Neural cell (in vitro differentiated cells): ENCODE measurements around the gene BBS1. TPM values are rescaled to one million over a fixed set of nuclear protein-coding genes. Genes with fewer than 3 reads are reported as not detected.

Experiments
- H2AFZ ChIP-seq: fragments of 200-600, 300-800 bp; sonication (generic), shearing (Covaris generic); 2 replicates; pipeline ENCODE4 v1.6.0; 2014; ENCODE audit warnings: low read depth, mild to moderate bottlenecking, antibody characterized with exemption, low read length, moderate library complexity
- H3F3A ChIP-seq: fragments of 200-600 bp; shearing (Covaris generic); 2 replicates; pipeline ENCODE4 v1.6.1; 2016; ENCODE audit warnings: mild to moderate bottlenecking, moderate library complexity, mixed read lengths, antibody characterized with exemption, low read length; ENCODE audit not compliant: insufficient read depth, poor library complexity, severe bottlenecking
- H3K27ac ChIP-seq: fragments of 200-600, 300-800 bp; sonication (generic), shearing (Covaris generic); 2 replicates; pipeline ENCODE4 v1.5.1; 2014; ENCODE audit warnings: mild to moderate bottlenecking, low read length, moderate library complexity
- H3K27me3 ChIP-seq: fragments of 300-800, 200-600 bp; sonication (generic), shearing (Covaris generic); 2 replicates; pipeline ENCODE4 v1.6.0; 2014; ENCODE audit warnings: mild to moderate bottlenecking, low read depth, low read length, moderate library complexity; ENCODE audit not compliant: insufficient read depth
- H3K36me3 ChIP-seq: fragments of 300-800, 200-600 bp; sonication (generic), shearing (Covaris generic); 2 replicates; pipeline ENCODE4 v1.5.1; 2014; ENCODE audit warnings: mild to moderate bottlenecking, antibody characterized with exemption, low read length, moderate library complexity; ENCODE audit not compliant: insufficient read depth
- H3K4me2 ChIP-seq: fragments of 300-800, 200-600 bp; sonication (generic), shearing (Covaris generic); 2 replicates; pipeline ENCODE4 v1.6.0; 2014; ENCODE audit warnings: mild to moderate bottlenecking, low read length
- H3K4me3 ChIP-seq: fragments of 300-800, 200-600 bp; sonication (generic), shearing (Covaris generic); 2 replicates; pipeline ENCODE4 v1.5.1; 2014; ENCODE audit warnings: mild to moderate bottlenecking, low read length, moderate library complexity
- H3K79me2 ChIP-seq: fragments of 200-600 bp; shearing (Covaris generic); replicated peaks from 2 replicates; pipeline ENCODE4 v1.6.0; 2014; ENCODE audit warnings: mild to moderate bottlenecking, low read length, moderate library complexity; ENCODE audit not compliant: insufficient read depth
- H3K9ac ChIP-seq: fragments of 300-800, 200-600 bp; sonication (generic), shearing (Covaris generic); 2 replicates; pipeline ENCODE4 v1.6.1; 2016; ENCODE audit warnings: mild to moderate bottlenecking, low read length, mixed read lengths
- H3K9me2 ChIP-seq: fragments of 200-600 bp; shearing (Covaris generic); 2 replicates; pipeline ENCODE4 v1.6.1; 2016; ENCODE audit warnings: mild to moderate bottlenecking, low read length, mixed read lengths; ENCODE audit not compliant: insufficient read depth
- H3K9me3 ChIP-seq: fragments of 200-600, 300-800 bp; sonication (generic), shearing (Covaris generic); 2 replicates; pipeline ENCODE4 v1.6.1; 2016; ENCODE audit warnings: mild to moderate bottlenecking, mixed run types, low read length, moderate library complexity, mixed read lengths
- H4K20me1 ChIP-seq: fragments of 200-600 bp; shearing (Covaris generic); 2 replicates; pipeline ENCODE4 v1.6.1; 2016; ENCODE audit warnings: mild to moderate bottlenecking, mixed run types; ENCODE audit not compliant: insufficient read depth
- EP300 ChIP-seq: fragments of 450-650 bp; conservative IDR thresholded peaks from 2 replicates; pipeline ENCODE4 v1.6.1; 2014; ENCODE audit warnings: antibody characterized with exemption, mild to moderate bottlenecking, moderate library complexity; ENCODE audit not compliant: poor library complexity, severe bottlenecking
- EZH2 ChIP-seq: fragments of 200-600, 300-800 bp; shearing (Covaris generic), sonication (generic); IDR thresholded peaks from 2 replicates; pipeline ENCODE4 v1.6.1; 2014; ENCODE audit warnings: antibody characterized with exemption, low read length, borderline replicate concordance, mild to moderate bottlenecking; ENCODE audit not compliant: insufficient read depth, poor library complexity, severe bottlenecking
- MXI1 ChIP-seq: fragments of 450-650 bp; conservative IDR thresholded peaks from 2 replicates; pipeline ENCODE4 v1.6.1; 2014; ENCODE audit warnings: antibody characterized with exemption, mild to moderate bottlenecking; ENCODE audit not compliant: poor library complexity, severe bottlenecking
- POLR2AphosphoS5 ChIP-seq: IDR thresholded peaks from 2 replicates; pipeline ENCODE4 v1.6.1; 2012
- RAD21 ChIP-seq: fragments of 450-650 bp; conservative IDR thresholded peaks from 2 replicates; pipeline ENCODE4 v1.6.1; 2014; ENCODE audit warnings: antibody characterized with exemption, mild to moderate bottlenecking, moderate library complexity
- REST ChIP-seq: IDR thresholded peaks from 2 replicates; pipeline ENCODE4 v1.6.1; 2012; ENCODE audit warnings: borderline replicate concordance
- SMC3 ChIP-seq: fragments of 450-650 bp; conservative IDR thresholded peaks from 2 replicates; pipeline ENCODE4 v1.6.1; 2014; ENCODE audit warnings: antibody characterized with exemption, mild to moderate bottlenecking, moderate library complexity; ENCODE audit not compliant: poor library complexity
- TAF1 ChIP-seq: IDR thresholded peaks from 2 replicates; pipeline ENCODE4 v1.6.1; 2012; ENCODE audit warnings: low read depth
- polyA minus RNA-seq: library from RNA; depleted of rRNA, polyadenylated mRNA; stranded (reverse); fragments of >200 nt; gene quantifications from 2 replicates; pipeline ENCODE4 v1.2.3, GENCODE V29; 2014
- polyA plus RNA-seq: library from polyadenylated mRNA; depleted of rRNA; stranded (reverse); fragments of >200 nt; gene quantifications from 2 replicates; pipeline ENCODE4 v1.2.3, GENCODE V29; 2014
- TF ChIP-seq, protein P1 (sequence below): fragments of 450-650 bp; IDR thresholded peaks from 2 replicates; pipeline ENCODE4 v1.5.1; 2014; ENCODE audit warnings: antibody characterized with exemption, mild to moderate bottlenecking, moderate library complexity; ENCODE audit not compliant: poor library complexity, severe bottlenecking

The BBS1 gene
- polyA plus RNA-seq, result 55.1 and 69.5 TPM in 2 replicates
- 69.6 and 84.2 TPM in 2 replicates for polyA minus RNA-seq

DNA sequence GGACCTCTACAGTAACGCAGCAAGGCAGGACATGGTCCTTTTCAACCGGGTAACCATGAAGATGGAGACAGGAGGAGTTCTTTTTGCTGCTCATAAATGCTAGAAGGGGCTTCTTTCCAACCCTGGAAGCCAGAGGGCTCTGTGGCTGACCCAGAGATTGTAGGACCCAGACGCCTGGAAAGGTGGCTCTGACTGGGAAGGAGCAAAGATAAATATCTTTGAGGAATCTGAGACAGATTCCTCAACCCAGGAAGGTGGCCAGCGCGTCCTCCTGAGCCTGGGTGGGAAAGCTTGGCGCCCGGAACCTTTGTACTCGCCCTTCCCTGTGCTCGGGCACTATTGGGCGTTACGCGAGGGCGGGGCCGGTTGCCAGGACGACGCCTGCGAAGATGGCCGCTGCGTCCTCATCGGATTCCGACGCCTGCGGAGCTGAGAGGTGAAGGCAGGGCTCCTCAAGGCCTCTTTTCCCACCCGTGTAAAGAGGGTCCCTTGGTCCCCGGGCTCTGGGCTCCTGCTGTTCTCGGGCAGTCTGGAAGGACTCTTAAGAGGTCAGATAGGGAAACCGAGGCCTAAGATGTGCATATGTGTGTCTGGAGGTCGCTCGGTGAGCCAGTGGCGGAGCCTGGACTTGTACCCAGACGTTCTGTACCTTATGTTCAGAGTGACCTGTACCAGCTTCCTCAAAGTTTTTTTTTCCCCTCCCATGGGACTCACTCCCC lies at the start of gene BBS1:
BBS1 (plus strand) TSS at position 365 of the 719 bp plus-strand sequence; CDS start at position 390, 25 bp downstream.
- Histone ChIP-seq H3K4me3 (peak within 1 kb of the TSS; percentile 97), H3K27me3 (no peaks in the 10 kb centered on the region), H3K36me3 (no peaks in the 10 kb centered on the region), H3K79me2 (peaks cover 17% of the 10 kb centered on the region), H3F3A (no peaks in the 10 kb centered on the region), H3K4me2 (peak within 1 kb of the TSS; percentile 100), H3K27ac (peak within 1 kb of the TSS; percentile 85), H3K9me2 (no peaks in the 10 kb centered on the region), H3K9ac (peak within 1 kb of the TSS; percentile 85), H4K20me1 (no peaks in the 10 kb centered on the region), H3K9me3 (no peaks in the 10 kb centered on the region), H2AFZ (peak within 1 kb of the TSS; percentile 62)
- peak; percentile 86 for TF ChIP-seq MXI1
- peak; percentile 96 for TF ChIP-seq POLR2AphosphoS5
- peak; percentile 54 for TF ChIP-seq RAD21
- TF ChIP-seq SMC3, result peak; percentile 72
- peak; percentile 95 for TF ChIP-seq TAF1
- TF ChIP-seq, protein P1, sequence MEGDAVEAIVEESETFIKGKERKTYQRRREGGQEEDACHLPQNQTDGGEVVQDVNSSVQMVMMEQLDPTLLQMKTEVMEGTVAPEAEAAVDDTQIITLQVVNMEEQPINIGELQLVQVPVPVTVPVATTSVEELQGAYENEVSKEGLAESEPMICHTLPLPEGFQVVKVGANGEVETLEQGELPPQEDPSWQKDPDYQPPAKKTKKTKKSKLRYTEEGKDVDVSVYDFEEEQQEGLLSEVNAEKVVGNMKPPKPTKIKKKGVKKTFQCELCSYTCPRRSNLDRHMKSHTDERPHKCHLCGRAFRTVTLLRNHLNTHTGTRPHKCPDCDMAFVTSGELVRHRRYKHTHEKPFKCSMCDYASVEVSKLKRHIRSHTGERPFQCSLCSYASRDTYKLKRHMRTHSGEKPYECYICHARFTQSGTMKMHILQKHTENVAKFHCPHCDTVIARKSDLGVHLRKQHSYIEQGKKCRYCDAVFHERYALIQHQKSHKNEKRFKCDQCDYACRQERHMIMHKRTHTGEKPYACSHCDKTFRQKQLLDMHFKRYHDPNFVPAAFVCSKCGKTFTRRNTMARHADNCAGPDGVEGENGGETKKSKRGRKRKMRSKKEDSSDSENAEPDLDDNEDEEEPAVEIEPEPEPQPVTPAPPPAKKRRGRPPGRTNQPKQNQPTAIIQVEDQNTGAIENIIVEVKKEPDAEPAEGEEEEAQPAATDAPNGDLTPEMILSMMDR, result peak; percentile 59
- TF ChIP-seq EZH2, result no peak
- TF ChIP-seq REST, result peak; percentile 84
- peak; percentile 51 for TF ChIP-seq EP300

GRCh38 chr11:66462010-66462409 lies 48.4 kb upstream of the BBS1 start:
- Histone ChIP-seq H4K20me1 (no peaks in the 10 kb centered on the region), H3K27me3 (no peaks in the 10 kb centered on the region)

More at GRCh38 chr11:66462010-66462409, 48.4 kb upstream of the BBS1 start:
- Histone ChIP-seq H3K4me3 (no peak overlapping the region), H3K9me2 (no peaks in the 10 kb centered on the region), H3F3A (no peaks in the 10 kb centered on the region), H3K36me3 (no peaks in the 10 kb centered on the region), H3K4me2 (no peak overlapping the region), H3K79me2 (no peaks in the 10 kb centered on the region), H3K9ac (no peak overlapping the region), H3K9me3 (no peaks in the 10 kb centered on the region), H2AFZ (no peak overlapping the region), H3K27ac (no peak overlapping the region)
- TF ChIP-seq RAD21 (no peak), TAF1 (no peak), SMC3 (no peak), REST (no peak), EZH2 (no peak)
- TF ChIP-seq, protein P1, result no peak
